DOHH2 (cell line): Measurements from ENCODE around the gene POC1B.

ENCODE experiments used
- EZH2phosphoT487 ChIP-seq: fragments of 200-600 bp; sonication (generic); IDR thresholded peaks from 2 replicates; pipeline ENCODE4 v1.6.1; 2017; ENCODE audit warnings: borderline replicate concordance, mild to moderate bottlenecking, antibody characterized with exemption, low read length, moderate library complexity, mixed read lengths
- TF ChIP-seq, protein P1 (sequence below): fragments of 200-600 bp; sonication (generic); IDR thresholded peaks from one replicate; pipeline ENCODE4 v1.5.1; 2014; ENCODE audit warnings: antibody characterized with exemption, mild to moderate bottlenecking, low read depth, low read length; ENCODE audit not compliant: poor library complexity, severe bottlenecking

- TF ChIP-seq, protein P1, sequence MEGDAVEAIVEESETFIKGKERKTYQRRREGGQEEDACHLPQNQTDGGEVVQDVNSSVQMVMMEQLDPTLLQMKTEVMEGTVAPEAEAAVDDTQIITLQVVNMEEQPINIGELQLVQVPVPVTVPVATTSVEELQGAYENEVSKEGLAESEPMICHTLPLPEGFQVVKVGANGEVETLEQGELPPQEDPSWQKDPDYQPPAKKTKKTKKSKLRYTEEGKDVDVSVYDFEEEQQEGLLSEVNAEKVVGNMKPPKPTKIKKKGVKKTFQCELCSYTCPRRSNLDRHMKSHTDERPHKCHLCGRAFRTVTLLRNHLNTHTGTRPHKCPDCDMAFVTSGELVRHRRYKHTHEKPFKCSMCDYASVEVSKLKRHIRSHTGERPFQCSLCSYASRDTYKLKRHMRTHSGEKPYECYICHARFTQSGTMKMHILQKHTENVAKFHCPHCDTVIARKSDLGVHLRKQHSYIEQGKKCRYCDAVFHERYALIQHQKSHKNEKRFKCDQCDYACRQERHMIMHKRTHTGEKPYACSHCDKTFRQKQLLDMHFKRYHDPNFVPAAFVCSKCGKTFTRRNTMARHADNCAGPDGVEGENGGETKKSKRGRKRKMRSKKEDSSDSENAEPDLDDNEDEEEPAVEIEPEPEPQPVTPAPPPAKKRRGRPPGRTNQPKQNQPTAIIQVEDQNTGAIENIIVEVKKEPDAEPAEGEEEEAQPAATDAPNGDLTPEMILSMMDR, result no peak
- TF ChIP-seq EZH2phosphoT487, result no peak
Observed at GRCh38 chr12:89513544-89513943, 12.3 kb downstream of the POC1B start.
